HepG2 (cell line): ENCODE measurements around the gene IQSEC1. TPM values are rescaled to one million over a fixed set of nuclear protein-coding genes. Genes with fewer than 3 reads are reported as not detected.

Experiments used
- ATAC-seq: fragments of 200-7000 bp; cut with Tn5 transposase; 3 replicates; pipeline ENCODE4 v1.9.1; 2020; ENCODE audit warnings: mild to moderate bottlenecking, moderate library complexity
- BruUV-seq: library from RNA; stranded (reverse); fragments of 400-500 nt; replicated peaks from 2 replicates; lab custom pipeline; 2021; lab: Mats Ljungman, UMichigan
- CTCF ChIA-PET: fragments of 300-600 bp; formaldehyde crosslinking; extraction: SDS; loops from one replicate; lab custom pipeline; 2021; ENCODE audit warnings: low total read pairs, inconsistent platforms, low intra/inter-chr PET ratio; lab: Yijun Ruan, JAX
- POLR2A ChIA-PET: fragments of 350-600 bp; sonication (Branson Sonifier 250); formaldehyde crosslinking; loops from one replicate; lab custom pipeline; 2020; ENCODE audit warnings: antibody characterized with exemption, inconsistent platforms; lab: Yijun Ruan, JAX
- DNase-seq: peaks from one replicate; pipeline ENCODE4 v3.0.0-alpha.2; 2015; ENCODE audit warnings: low spot score
- FAIRE-seq: peaks from 3 replicates; lab custom pipeline; 2011; peaks lifted over from hg19 to GRCh38; lab: Jason Lieb, UNC
- H2AFZ ChIP-seq: one replicate; pipeline ENCODE4 v1.6.1; 2011; ENCODE audit warnings: low read length, inconsistent platforms
- H3K27ac ChIP-seq: fragments of 300-600 bp; 3 replicates; pipeline ENCODE4 v1.8.0; 2011; ENCODE audit warnings: mixed run types, mild to moderate bottlenecking, mixed read lengths, low read length, inconsistent platforms; ENCODE audit not compliant: insufficient read depth; ENCODE audit errors: extremely low read length
- H3K27me3 ChIP-seq, 2 experiments: fragments of 200-600 bp in 1 of 2; 2 replicates in 1 of 2; 3 replicates in 1 of 2; pipeline versions ENCODE4 v1.6.0 to v1.8.0; 2011; ENCODE audit warnings: low read length in 2 of 2, mild to moderate bottlenecking in 2 of 2, moderate library complexity in 2 of 2, inconsistent platforms in 1 of 2; ENCODE audit not compliant: insufficient read depth in 2 of 2, control insufficient read depth in 1 of 2
- H3K36me3 ChIP-seq, 2 experiments: fragments of 200-600 bp in 1 of 2; replicated peaks in 1 of 2; 2 replicates in 1 of 2; 3 replicates in 1 of 2; pipeline versions ENCODE4 v1.5.1 to v1.8.0; 2011; ENCODE audit warnings: low read length in 2 of 2, inconsistent platforms in 1 of 2; ENCODE audit not compliant: insufficient read depth in 2 of 2, control insufficient read depth in 1 of 2
- H3K4me1 ChIP-seq: 2 replicates; pipeline ENCODE4 v1.5.1; 2012; ENCODE audit warnings: low read length, inconsistent platforms; ENCODE audit not compliant: insufficient read depth
- H3K4me2 ChIP-seq: 2 replicates; pipeline ENCODE4 v1.6.0; 2011; ENCODE audit warnings: low read depth, low read length, inconsistent platforms
- H3K4me3 ChIP-seq, 3 experiments: fragments of 200-600 bp in 1 of 3; sonication (generic), shearing (Covaris generic) in 1 of 3; replicated peaks in 1 of 3; 2 replicates each; pipeline ENCODE4 v1.5.1; 2011 to 2016; ENCODE audit warnings: low read length in 3 of 3, inconsistent platforms in 2 of 3, low read depth in 2 of 3, mild to moderate bottlenecking in 2 of 3, control low read depth in 1 of 3, mixed read lengths in 1 of 3; ENCODE audit not compliant: insufficient read depth in 1 of 3
- H3K79me2 ChIP-seq: one replicate; pipeline ENCODE4 v1.6.1; 2011; ENCODE audit warnings: low read length, inconsistent platforms; ENCODE audit not compliant: insufficient read depth
- H3K9ac ChIP-seq: 2 replicates; pipeline ENCODE4 v1.6.0; 2011; ENCODE audit warnings: mild to moderate bottlenecking, low read depth, low read length, inconsistent platforms; ENCODE audit not compliant: insufficient read depth
- H3K9me3 ChIP-seq: 2 replicates; pipeline ENCODE4 v1.5.1; 2012; ENCODE audit warnings: mild to moderate bottlenecking, low read length
- H4K20me1 ChIP-seq: 2 replicates; pipeline ENCODE4 v1.6.0; 2011; ENCODE audit warnings: inconsistent platforms, mild to moderate bottlenecking, low read length, moderate library complexity; ENCODE audit not compliant: insufficient read depth
- ARNT2 ChIP-seq: sonication (generic); formaldehyde crosslinking; IDR thresholded peaks from 2 replicates; pipeline ENCODE4 v1.8.0; 2022; ENCODE audit warnings: mild to moderate bottlenecking, low read depth, missing genetic modification reagents, moderate library complexity
- ATF5 ChIP-seq: sonication (generic); formaldehyde crosslinking; IDR thresholded peaks from 2 replicates; pipeline ENCODE4 v1.4.0; 2020; ENCODE audit warnings: mild to moderate bottlenecking, low read depth, missing genetic modification reagents
- CENPT ChIP-seq: sonication (generic); formaldehyde crosslinking; IDR thresholded peaks from 2 replicates; pipeline ENCODE4 v1.8.0; 2022; ENCODE audit warnings: low read depth, mild to moderate bottlenecking, moderate library complexity, missing genetic modification reagents
- HINFP ChIP-seq: sonication (generic); formaldehyde crosslinking; IDR thresholded peaks from 2 replicates; pipeline ENCODE4 v1.4.0; 2020; ENCODE audit warnings: low read depth, mild to moderate bottlenecking, missing genetic modification reagents
- HMG20B ChIP-seq: conservative IDR thresholded peaks from 2 replicates; pipeline ENCODE4 v1.6.1; 2016; ENCODE audit warnings: missing genetic modification reagents, missing compliant biosample characterization
- KLF6 ChIP-seq: IDR thresholded peaks from 2 replicates; pipeline ENCODE4 v1.8.0; 2016; ENCODE audit warnings: missing biosample characterization, missing genetic modification reagents
- MLX ChIP-seq: IDR thresholded peaks from 2 replicates; pipeline ENCODE4 v1.6.1; 2016
- PITX1 ChIP-seq: sonication (generic); formaldehyde crosslinking; IDR thresholded peaks from 2 replicates; pipeline ENCODE4 v1.5.1; 2020; ENCODE audit warnings: mild to moderate bottlenecking, missing genetic modification reagents
- RXRB ChIP-seq: IDR thresholded peaks from 2 replicates; pipeline ENCODE4 v1.6.1; 2016; ENCODE audit warnings: borderline replicate concordance, missing genetic modification reagents, missing compliant biosample characterization
- SRSF9 ChIP-seq: fragments of 200-400 bp; formaldehyde crosslinking; IDR thresholded peaks from 2 replicates; pipeline ENCODE4 v1.6.1; 2018; ENCODE audit warnings: borderline replicate concordance, mild to moderate bottlenecking, low read depth, low read length; ENCODE audit not compliant: insufficient read depth, poor library complexity, severe bottlenecking
- STAG1 ChIP-seq: sonication (generic); formaldehyde crosslinking; IDR thresholded peaks from 2 replicates; pipeline ENCODE4 v1.4.0; 2020; ENCODE audit warnings: missing genetic modification reagents
- SUZ12 ChIP-seq: fragments of 150-350 bp; IDR thresholded peaks from 2 replicates; pipeline ENCODE4 v1.6.1; 2014; ENCODE audit warnings: low read depth, low read length
- TBL1XR1 ChIP-seq: fragments of 150-350 bp; IDR thresholded peaks from 2 replicates; pipeline ENCODE4 v1.6.1; 2014; ENCODE audit warnings: borderline replicate concordance, low read length; ENCODE audit not compliant: partially characterized antibody
- TEAD3 ChIP-seq: optimal IDR thresholded peaks from 2 replicates; pipeline ENCODE3; 2016; ENCODE audit warnings: borderline replicate concordance
- ZNF350 ChIP-seq: sonication (generic); formaldehyde crosslinking; IDR thresholded peaks from 2 replicates; pipeline ENCODE4 v1.4.0; 2020; ENCODE audit warnings: mild to moderate bottlenecking, low read depth, missing genetic modification reagents, borderline replicate concordance
- ZNF460 ChIP-seq: sonication (generic); formaldehyde crosslinking; IDR thresholded peaks from 2 replicates; pipeline ENCODE4 v1.5.1; 2020; ENCODE audit warnings: missing genetic modification reagents, mild to moderate bottlenecking, borderline replicate concordance
- ZNF768 ChIP-seq: sonication (generic); formaldehyde crosslinking; IDR thresholded peaks from 2 replicates; pipeline ENCODE4 v1.4.0; 2020; ENCODE audit warnings: missing genetic modification reagents
- ZNF781 ChIP-seq: sonication (generic); formaldehyde crosslinking; IDR thresholded peaks from 2 replicates; pipeline ENCODE4 v1.5.1; 2020; ENCODE audit warnings: borderline replicate concordance, mild to moderate bottlenecking, missing genetic modification reagents; ENCODE audit errors: not compliant biosample characterization
- WGBS: methylation state at CpG from one replicate; pipeline ENCODE4 v1.1.6; 2017; ENCODE audit warnings: low lambda C conversion rate; 5-methylcytosine and 5-hydroxymethylcytosine counted together
- in situ Hi-C: cut with HindIII; loops from 2 replicates; pipeline ENCODE4 v1.10.0; 2017; ENCODE audit warnings: low pct_unique_long_range_greater_than_20kb; ENCODE audit not compliant: extremely low pct_ligation_motif_present
- intact Hi-C: fragments of 100-400 bp; cut with micrococcal nuclease; formaldehyde crosslinking; loops from one replicate; pipeline ENCODE4 v1.10.0; 2022; ENCODE audit not compliant: unreplicated experiment
- polyA plus RNA-seq, 8 experiments: library from polyadenylated mRNA; depleted of rRNA in 3 of 8; stranded (reverse) in 7 of 8; unstranded in 1 of 8; fragments of >200 nt; fragmentation: Illumina TruSeq in 4 of 8; extraction: Trizol in 4 of 8; gene quantifications; 2 replicates each; pipeline versions ENCODE4 v1.2.1 to v1.2.3, GENCODE V29; 2011 to 2016; ENCODE audit warnings: low read depth in 4 of 8, missing spikeins in 1 of 8, mixed read lengths in 1 of 8; ENCODE audit not compliant: insufficient read depth in 1 of 8
- total RNA-seq, 5 experiments: library from RNA; depleted of rRNA; stranded (reverse); fragments of >200 nt; fragmentation: Illumina TruSeq; extraction: Trizol; gene quantifications; 2 replicates each; pipeline ENCODE4 v1.2.3, GENCODE V29; 2016; ENCODE audit warnings: low read depth in 1 of 5

The IQSEC1 gene
- total and polyA plus RNA-seq, 2 of the 13 experiments (the other 11 are each of a cell fraction or from before 2014, with no cell fraction given): 17.4 to 20.2 TPM

- ChIA-PET POLR2A (no interaction called here), CTCF (no interaction called here)
- BruUV-seq: no TSS peak
- 98% methylated on average over 11 of the region's 11 CpGs for WGBS
- ATAC-seq (no peak), FAIRE-seq (no peak), DNase-seq (no peak)
- no peak overlapping the region for H3K4me2 ChIP-seq
- in situ Hi-C loops: no loop called here
- H3K27ac ChIP-seq: no peak overlapping the region
- peaks cover 9% of the 10 kb centered on the region; the same call in 1 of the 2 replicates for H3K4me1 ChIP-seq
- peaks cover 0 to 3% of the 10 kb centered on the region in 2 experiments; a peak in 1 of 5 replicates for H3K36me3 ChIP-seq
- H3K4me3 ChIP-seq: no peak overlapping the region
- H4K20me1 ChIP-seq: 0 out of 2 replicates have a peak, but pooled peaks cover 5% of the 10 kb centered on the region
- intact Hi-C loops: no loop called here
- no peaks in the 10 kb centered on the region for H3K79me2 ChIP-seq
- no peaks in the 10 kb centered on the region for H3K27me3 ChIP-seq
- TF ChIP-seq PITX1 (CRISPR knock-in tag) (no peak), ZNF781 (no peak), STAG1 (CRISPR knock-in tag) (no peak), TEAD3 (CRISPR knock-in tag) (no peak), HINFP (CRISPR knock-in tag) (no peak), CENPT (CRISPR knock-in tag) (no peak), ZNF460 (CRISPR knock-in tag) (no peak), KLF6 (CRISPR knock-in tag) (no peak), MLX (CRISPR knock-in tag) (no peak), ZNF768 (CRISPR knock-in tag) (no peak), SUZ12 (no peak), HMG20B (no peak), ATF5 (no peak), RXRB (CRISPR knock-in tag) (no peak), ARNT2 (CRISPR knock-in tag) (no peak), ZNF350 (CRISPR knock-in tag) (no peak), TBL1XR1 (no peak), SRSF9 (no peak)
- no peak overlapping the region for H3K9ac ChIP-seq
- H2AFZ ChIP-seq: no peak overlapping the region
- H3K9me3 ChIP-seq: no peaks in the 10 kb centered on the region
Observed at GRCh38 chr3:13070391-13071070, 2.7 kb downstream of the IQSEC1 start.
